Stimulated activated CD4-positive, alpha-beta T cell treated with anti-CD3 and anti-CD28 coated beads, Interleukin-4, amount 100 ng/mL, for 1 hour (primary cell): ENCODE data around the gene SH3BP5.

ENCODE experiments used
- DNase-seq: peaks from one replicate; pipeline ENCODE4 v3.0.0-alpha.2; 2020

The SH3BP5 gene

DNA sequence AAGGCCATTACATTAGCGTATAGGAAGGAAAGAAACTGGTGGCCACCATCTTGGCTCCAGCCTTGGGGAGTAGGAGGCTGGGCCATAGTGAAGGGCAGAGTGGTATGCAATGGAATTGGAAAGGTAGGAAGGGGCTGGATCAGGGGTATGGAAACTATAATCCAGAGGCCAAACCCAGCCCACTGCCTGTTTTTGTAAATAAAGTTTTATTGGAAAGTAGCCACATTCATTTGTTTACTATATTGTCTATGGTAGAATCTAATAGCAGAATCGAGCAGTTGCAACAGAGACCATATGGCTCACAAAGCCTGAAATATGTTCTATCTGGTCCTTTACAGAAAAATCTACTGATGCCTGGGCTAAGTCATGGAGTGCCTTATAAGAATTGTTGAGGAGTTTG lies 14.1 kb upstream of the SH3BP5 start:
- DNase-seq, result no peak

DNA sequence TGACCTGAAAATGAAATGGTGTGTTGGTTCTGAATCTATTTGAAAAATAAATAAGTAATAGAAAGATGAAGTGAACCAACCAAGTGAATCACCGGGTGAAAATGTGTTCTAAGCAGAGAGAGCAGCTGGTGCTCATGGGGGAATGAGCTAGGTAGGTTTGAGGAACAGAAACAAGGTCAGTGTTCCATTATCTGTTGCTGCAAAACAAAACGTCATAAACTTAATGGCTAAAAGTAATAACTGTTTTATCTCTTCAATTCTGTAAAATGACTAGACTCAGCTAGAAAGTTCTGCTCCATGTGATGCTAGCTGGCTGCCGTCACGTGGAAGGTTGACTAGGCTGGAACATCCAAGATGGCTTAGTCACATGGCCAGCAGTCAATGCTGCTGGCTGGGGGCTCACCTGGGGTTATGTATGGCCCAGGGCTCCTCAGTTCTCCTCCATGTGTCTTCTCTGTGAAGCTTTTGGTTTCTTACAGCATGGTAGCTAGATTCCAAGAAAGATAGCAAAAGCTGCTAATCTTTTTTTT lies 13.3 kb upstream of the SH3BP5 start:
- DNase-seq, result no peak

DNA sequence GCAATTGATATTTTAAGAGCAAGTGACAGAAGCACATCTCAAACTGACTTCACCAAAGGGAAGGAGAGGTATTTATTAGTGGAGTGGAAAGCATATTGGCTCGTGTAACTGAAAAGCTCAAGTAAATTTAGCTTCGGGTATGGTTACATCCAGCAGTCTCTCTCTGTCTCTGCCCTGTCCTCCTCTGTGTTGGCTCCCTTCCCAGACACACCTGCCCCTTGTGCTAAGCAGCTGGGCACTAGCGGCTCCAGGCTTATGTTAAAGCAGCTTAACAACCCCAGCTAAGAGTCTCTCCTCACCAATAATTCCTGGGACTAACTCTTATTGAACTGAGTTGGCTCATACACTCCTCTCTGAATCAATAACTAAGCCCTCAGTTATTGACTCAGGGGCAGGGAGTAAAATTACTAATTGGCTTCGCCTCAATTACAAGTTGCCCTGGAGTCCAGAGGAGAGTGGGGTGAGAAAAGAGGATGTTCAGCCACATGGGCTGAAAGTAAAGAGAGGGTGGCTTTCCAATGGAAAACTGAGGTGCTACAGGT lies 12.8 kb upstream of the SH3BP5 start:
- DNase-seq, result no peak

DNA sequence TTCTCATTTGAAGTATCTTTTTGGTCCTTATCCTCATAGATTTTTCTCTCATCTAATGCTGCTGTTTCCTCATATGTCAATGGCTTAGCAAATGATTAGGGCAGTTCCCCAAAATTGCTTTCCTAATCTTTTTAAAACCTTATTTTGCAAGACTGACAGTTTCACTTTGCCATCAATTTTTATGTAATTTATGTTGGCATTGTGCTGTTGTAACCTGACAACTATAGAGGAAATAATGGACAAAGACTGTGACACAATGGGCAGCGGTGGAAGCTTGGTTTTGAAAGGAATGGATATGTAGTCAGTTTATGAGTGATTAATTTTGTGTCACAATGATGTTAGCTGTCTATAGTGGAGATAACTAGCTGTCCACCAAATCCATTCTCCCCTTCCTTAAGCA lies 10.6 kb upstream of the SH3BP5 start:
- DNase-seq, result no peak

DNA sequence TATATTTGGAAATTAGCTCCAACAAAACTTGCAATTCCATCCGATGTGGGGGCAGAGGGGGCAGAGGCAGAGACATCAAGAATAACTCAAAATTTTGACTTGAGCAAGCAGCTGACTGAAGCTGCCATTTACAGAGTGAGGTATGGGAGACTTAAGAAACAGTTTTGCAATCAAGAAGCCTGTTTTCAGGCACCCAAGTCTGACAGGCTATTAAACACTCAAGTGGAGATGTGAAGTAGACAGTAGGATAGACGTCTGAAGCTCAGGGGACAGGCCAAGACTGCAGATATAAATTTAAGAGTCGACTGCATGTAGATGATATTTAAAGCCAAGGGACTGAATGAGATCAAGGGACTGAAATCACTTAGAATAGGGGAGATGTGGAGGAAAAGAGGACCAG lies 9.9 kb upstream of the SH3BP5 start:
- DNase-seq, result no peak

DNA sequence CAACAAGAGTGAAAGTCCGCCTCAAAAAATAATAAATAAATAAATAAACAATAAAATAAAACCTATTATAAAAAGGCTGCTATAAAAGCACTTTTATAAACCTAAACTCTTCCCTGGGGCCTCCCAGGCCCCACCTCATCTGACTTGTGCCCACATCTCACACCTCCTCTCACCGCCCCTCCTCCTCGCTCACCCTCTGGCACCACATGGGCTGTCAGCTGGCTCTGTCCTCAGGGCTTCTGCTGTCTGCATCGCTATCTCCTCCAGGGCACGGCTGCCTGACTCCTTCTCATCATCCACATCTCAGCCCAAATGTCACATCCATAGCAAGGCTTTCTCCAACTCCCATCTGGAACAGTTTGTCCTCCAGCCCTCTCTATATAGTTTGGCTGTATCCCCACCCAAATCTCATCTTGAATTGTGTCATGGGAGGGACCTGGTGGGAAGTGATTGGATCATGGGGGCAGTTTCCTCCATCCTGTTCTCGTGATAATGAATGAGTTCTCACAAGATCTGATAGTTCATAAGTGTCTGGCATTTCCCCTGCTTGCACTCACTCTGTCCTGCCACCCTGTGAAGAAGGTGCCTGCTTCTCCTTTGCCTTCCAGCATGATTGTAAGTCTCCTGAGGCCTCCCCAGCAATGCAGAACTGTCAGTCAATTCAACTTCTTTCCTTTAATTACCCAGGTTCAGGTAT lies 8.8 kb upstream of the SH3BP5 start:
- DNase-seq, result no peak

DNA sequence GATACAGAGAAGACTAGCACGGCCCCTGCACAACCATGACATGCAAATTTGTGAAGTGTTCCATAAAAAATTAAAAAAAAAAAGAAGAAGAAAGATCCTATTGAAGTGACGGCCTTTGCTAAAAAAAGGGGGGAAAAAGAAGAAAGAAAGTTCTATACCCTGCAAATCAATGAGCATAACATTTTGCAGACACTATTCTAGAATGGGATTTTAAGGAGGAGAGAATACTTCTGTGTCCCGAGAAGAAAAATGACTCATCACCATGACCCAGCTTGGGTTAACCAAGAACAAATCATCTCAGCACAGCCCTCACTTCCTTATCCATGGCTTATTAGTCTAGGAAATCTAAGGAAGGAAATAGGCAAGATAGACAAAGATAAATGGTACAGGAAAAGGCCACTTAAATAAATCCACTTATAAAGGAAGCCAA lies 7.4 kb upstream of the SH3BP5 start:
- no peak for DNase-seq

DNA sequence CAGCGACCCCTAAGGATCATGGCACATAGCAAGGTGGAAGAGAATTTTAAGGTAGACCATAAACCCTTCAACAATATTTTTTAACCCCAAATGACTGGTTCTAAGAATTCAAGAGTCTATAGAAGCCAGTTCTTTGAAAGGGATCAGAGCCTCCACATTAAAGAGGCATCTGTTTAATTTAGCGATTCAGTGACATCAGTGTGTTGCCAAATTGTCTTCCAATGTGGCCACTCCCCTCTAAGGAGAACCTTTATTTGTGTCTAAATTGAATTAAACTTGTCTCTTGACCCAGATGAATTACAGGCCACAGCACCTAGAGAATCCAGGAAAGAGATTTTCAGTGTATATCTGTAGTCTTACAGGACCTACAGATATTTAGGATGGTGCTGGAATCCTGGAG lies 6.6 kb upstream of the SH3BP5 start:
- DNase-seq, result no peak

DNA sequence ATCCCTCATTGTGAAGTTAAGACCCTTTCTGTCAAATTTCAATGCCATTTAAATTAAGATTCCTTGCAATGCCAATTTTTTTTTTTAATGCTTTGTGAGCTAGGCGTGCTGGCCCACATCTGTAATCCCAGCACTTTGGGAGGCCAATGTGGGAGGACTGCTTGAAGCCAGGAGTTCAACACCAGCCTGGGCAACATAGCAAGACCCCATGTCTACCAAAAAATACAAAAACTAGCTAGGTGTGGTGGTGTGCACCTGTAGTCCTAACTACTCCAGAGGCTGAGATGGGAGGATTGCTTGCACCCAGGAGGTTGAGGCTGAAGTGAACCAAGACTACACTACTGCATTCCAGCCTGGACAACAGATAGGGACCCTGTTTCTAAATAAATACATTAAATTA lies 5.6 kb upstream of the SH3BP5 start:
- DNase-seq, result no peak

DNA sequence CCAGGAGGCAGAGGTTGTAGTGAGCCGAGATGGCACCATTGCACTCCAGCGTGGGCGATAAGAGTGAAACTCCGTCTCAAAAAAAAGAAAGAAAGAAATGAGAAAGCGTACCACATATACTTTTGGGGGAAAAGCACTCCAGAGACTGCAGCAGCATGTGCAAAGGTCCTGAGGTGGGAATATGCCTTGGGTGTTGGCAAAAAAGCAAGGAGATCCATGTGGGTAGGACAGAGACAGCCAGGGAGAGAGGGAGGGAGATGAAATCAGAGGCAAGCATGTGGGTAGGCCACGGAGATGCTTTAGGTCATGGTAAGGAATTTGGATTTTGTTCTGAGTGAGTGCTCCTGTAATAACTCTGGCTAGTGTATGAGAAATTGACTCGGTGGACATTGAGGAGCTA lies 3.7 kb upstream of the SH3BP5 start:
- no peak for DNase-seq

DNA sequence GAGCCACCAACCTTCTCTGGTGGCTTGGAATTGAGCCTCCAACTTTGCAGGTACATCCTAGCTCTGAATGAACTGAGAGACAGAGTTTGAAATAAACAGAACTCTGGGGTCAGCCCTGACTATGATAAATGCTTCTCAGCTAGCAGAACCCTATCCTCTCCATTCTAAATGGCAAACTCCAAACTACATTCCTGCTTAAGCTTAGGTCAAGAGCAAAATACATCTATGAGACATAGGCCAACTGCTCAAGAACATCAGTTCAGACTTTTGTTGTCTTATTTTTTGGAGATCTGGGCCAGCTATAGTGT lies 1.5 kb upstream of the SH3BP5 start:
- no peak for DNase-seq

DNA sequence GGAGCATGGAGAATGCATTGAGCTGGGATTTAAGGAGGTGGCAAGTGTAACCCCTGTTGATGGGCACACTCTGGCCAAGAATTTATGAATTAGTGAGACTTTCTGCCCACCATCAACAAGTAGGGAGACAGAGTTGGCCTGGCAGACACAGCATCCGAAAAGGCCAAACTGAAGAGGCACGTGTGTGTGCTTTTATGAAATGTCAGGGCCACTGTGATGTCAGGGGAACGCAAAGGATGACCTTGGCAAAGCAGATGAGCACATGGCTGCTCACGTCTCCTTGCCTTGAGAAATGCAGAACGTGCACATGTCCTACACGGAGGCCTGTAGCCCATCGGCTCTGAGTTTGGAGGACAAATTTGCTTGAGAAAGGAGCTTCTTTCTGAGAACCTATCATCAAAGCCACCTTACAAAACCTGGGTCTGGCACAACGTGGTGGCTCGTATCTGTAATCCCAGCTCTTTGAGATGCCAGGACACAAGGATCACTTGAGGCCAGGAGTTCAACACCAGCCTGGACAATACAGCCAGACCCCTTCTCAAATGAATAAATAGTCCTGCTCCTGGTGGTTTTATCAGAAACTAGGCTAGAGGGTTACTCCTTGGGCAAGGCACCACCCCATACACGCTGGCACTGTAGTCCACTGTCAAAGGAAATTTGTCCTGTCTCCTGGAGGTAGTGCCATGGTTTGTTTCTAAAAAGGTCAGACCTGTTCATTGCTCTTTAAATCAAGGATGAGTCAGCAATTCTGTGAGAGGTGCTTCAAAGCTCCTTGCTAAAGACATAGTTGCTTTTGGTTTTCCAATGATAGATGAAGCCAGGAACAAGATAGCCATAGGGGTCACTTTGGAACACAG lies 941 bp upstream of the SH3BP5 start:
- DNase-seq, result no peak

DNA sequence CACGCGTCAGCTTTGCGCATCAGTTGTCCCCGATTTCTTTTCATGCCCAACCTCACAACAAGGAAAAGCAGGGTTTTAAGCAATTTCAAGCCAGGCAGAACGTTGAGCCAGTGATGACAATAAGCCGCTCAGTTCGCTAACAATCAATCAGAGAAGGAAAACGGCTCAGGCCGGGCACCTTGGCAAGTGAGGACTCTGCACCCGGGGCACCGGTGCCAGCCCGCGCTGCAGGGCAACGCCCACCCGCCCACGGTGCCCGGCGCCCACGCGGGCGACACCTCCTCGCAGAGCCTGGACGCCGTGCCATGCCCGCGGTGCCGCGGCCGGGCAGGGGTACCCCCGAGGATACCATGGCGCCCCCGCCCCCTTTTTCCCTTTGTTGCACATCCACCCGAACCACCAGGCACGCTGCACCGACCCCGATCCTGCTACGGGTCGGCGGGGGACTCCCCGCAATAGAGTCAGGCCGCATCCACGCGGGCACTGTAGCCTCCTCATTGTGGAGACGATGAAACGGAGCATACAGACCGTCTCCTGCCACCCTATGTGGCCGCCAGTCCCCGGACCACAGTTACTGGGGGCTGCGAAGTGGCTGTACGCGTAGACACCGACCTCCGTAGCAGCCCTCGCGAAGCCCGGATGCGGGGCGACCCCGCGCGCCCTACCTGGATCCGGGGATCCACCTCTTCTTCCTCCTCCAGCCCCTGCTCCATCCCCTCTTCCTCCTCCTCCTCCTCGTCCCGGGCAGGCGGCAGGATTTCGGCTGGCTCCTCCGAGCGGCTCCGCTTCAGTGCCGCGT lies 581 bp downstream of the SH3BP5 start:
- peak; percentile 64 for DNase-seq

DNA sequence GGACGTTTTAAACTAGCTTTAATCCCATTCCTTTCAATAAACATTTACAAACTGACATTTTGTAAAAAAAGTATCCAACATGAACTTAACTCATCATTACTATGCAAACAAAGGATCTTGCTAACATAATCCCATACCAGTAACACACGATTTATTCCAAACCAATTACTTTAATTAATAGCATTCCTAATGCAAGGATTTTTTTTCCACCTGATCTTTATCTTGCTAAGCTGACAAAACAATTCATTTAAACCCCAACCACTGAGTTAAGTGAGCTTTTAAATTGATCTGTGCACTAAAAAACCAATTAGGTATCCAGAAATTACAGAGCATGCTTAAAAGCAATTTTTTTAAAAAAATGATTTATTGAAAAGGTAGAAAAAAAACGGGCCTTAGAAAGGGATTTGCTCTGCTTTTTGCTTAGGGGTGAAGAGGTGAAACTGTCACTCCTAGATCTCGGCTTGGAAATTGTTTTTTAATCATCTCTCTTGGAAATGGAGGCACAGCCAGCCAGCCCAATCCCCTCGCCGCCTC lies 1.2 kb downstream of the SH3BP5 start:
- DNase-seq, result no peak

DNA sequence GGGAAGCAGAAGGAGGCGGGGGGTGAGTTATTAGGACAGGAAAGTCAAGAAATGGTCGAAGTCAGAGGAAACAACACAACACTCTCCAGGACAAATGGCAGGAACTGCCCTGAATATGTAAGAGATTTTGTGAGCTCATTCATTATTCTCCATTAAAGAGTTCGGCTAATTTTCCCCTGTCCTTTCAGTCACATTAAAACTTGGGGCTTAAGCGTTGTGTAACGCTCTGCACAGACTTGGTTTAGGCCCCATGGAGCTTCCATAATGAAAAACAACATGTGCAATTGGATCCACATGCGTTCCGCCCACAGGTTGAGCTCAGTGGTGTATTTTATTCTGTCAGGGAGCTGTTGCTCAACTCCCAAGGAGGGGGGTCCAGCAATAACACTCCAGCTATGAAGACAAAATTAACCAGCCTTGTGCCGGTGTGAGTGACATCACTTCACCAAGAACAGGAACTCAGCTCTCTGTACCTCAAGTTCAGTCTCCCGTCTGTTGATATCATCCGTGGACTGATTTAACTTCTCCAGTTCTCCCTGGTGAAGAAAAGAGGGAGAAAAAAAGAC lies 2.3 kb downstream of the SH3BP5 start:
- no peak for DNase-seq

DNA sequence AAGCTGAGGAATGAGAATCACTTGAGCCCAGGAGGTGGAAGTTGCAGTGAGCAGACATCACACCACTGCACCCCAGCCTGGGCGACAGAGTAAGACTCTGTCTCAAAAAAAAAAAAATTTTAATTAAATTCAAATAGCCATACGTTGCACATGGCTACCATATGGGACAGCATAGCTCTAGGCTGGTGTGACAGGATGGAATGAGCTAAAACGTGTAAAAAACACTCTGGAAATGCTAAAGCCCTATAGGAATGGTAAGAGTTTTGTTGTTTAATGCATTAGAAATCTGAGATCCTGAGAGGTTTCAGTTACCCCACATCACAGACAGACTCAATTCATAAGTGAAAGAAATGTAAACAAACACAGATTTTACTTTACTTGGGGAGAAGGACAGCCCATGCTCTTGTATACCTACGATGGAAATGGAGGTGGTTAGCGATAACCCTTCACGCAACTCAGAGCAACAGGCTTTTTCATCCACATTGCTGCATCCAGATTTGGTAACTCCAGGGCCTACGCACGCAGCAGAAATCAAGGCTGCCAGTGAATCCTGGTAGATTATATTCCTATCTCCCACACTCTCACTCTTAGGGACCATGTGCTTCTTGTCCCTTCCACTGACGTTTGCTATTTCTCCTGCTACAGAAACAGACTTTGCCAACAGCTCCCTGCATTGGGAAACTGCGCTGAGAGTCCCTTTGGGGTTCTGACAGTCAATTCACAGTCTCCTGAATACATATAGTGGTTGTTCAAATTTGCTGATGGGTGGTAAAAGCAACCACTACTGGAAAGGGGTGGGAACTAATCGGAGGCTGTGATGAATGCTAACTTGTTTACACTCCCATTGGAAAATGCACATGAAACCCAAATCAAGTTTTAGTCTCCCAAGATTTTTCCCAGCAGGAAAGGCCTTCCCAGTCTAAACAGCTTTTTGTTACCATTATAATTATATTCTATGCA lies 3.1 kb downstream of the SH3BP5 start:
- DNase-seq, result no peak

DNA sequence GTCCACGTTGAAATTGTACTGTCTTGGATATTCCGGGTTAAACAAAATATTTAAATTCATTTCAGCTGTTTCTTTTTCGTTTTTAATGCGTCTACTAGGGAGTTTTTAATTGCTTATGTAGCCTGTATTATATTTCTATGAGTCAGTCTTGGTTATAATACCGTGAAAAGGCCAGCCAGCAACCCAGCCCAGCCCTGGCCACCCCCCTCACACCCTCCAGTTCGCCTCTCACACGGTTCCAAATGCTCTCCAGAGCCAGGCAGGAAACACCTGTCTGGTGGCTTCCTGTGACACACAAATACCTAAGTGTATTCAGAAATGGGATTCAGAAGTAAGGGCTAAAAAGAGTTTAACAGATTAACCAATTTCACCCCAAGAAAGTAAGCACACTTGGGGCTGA lies 4.4 kb downstream of the SH3BP5 start:
- DNase-seq, result peak; percentile 28

DNA sequence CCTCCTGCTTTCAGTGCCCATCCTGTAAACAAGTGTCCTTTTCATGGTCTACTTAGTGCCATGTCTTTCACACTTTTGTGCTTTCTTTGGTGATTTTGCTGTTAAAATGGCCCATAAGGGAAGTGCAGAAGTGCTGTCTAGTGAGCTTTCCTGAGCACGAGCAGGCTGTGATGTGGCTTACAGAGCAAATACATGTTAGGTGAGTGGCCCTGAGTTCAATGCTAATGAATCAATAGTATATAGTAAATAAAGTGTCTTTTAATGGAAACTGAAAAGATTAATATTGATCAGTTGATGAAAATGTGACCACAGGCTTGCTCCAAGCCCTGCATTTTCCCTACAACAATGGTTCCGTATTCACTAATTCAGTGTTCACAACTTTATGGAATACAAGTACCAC lies 5.7 kb downstream of the SH3BP5 start:
- DNase-seq, result no peak

DNA sequence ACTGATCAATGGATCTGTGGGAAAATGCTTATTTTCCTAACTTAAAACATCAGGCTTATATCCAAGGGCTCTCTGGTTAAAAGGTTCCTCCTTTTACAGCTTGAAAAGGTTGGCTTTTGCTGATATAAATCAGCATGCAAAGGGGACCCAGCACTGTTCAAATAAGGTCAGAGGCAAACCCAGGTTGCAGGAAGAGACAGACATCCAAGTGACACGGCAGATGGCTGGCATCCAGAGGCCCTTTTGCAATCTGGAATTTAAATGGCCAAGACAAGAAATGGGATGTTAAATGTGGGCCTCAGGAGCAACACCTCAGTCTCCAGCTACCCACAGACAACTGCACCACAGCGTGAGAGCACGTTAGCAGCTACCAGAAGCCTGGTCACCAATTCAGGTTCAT lies 6.3 kb downstream of the SH3BP5 start:
- no peak for DNase-seq

DNA sequence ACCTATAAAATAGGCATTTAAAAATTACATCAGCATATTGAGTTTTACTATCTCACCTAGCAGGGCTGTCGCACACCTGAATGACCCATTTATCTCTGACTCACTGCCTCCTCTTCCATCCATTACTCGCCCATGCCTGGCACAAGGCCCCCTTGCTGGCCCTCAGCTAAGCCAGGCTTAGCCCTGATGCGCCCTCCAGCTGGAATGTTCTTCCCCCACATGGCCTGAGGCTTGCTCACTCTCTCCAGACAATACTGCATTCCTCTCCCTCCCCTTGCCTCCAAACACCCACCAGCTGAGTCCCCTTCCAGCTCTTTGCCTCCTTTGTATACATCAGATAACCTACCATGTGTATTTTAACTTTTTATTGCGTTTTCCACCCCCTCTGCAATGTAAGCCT lies 7.2 kb downstream of the SH3BP5 start:
- no peak for DNase-seq

DNA sequence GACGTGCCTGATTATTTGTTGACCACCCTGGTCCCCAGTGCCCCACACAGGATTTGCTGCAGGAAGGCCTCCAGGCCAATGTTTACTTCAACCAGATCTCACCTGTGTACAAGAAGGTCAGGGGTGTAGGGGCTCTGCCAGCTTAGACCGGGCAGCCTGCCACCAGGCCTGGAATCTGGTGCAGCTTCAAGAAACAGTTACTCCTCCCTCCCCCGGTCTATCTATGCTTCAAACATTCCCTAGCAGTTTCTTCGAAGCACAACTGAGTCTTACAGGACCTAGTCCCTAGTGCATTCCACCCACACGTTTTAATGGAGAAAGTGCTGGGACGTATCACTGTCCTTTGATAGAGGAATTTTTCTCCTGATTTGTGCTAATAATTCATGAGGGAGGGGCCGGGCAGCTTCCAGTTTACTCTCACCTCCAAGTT lies 8.0 kb downstream of the SH3BP5 start:
- DNase-seq, result no peak
